Activated naive CD4-positive, alpha-beta T cell treated with anti-CD3 and anti-CD28 coated beads, Interleukin-2, amount 50 U/mL, for 72 hours (primary cell): Measurements from ENCODE around the gene DIAPH1. TPM values are rescaled to one million over a fixed set of nuclear protein-coding genes. Genes with fewer than 3 reads are reported as not detected.

ENCODE experiments used
- ATAC-seq, 2 donors: fragments of 150-1000 bp; cut with Tn5 transposase; 2 replicates each; pipeline ENCODE4 v1.10.0; 2021; ENCODE audit warnings: mild to moderate bottlenecking in 2 of 2, moderate library complexity in 2 of 2
- DNase-seq, 2 donors: peaks; one replicate each; pipeline ENCODE4 v3.0.0; 2021 to 2022; ENCODE audit warnings: low spot score in 2 of 2
- H3K27ac Mint-ChIP-seq, 2 donors: one replicate each; pipeline ENCODE4 v1.8.0; 2022; ENCODE audit warnings: mild to moderate bottlenecking in 2 of 2, mixed read lengths in 2 of 2
- H3K36me3 Mint-ChIP-seq, 2 donors: one replicate each; pipeline ENCODE4 v1.8.0; 2022; ENCODE audit warnings: mixed read lengths in 2 of 2
- H3K9me3 Mint-ChIP-seq, 2 donors: one replicate each; pipeline ENCODE4 v1.8.0; 2022; ENCODE audit warnings: mixed read lengths in 2 of 2
- total RNA-seq, 2 donors: library from RNA; stranded (reverse); gene quantifications; one replicate each; pipeline ENCODE4 v1.2.3, GENCODE V29; 2022

DIAPH1 gene
- total RNA-seq, 2 donors from 2014 or later: 184 to 216 TPM

DNA sequence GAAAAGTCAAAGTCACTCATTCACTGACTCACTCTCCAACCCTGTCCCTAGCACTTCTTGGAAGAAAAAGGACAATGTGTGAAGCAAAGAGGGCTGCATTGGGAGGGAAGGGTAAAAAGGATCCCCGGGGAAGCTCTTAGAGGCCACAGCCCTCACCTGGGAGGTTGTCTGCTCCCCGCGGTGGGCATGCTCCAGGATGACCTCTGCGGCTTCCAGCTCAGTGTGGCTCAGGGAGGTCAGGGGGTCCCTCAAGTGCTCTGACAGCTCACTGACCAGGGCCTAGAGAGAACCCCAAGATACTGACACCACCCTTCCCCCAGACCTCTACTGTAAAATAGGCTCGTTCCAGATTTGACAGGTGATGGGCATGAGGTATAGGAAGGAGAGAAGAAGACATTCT lies 28.4 kb upstream of the DIAPH1 start:
- H3K27ac Mint-ChIP-seq: no peak overlapping the region
- DNase-seq: no peak
- H3K9me3 Mint-ChIP-seq: no peaks in the 10 kb centered on the region
- H3K36me3 Mint-ChIP-seq: no peaks in the 10 kb centered on the region
- ATAC-seq: no peak

DNA sequence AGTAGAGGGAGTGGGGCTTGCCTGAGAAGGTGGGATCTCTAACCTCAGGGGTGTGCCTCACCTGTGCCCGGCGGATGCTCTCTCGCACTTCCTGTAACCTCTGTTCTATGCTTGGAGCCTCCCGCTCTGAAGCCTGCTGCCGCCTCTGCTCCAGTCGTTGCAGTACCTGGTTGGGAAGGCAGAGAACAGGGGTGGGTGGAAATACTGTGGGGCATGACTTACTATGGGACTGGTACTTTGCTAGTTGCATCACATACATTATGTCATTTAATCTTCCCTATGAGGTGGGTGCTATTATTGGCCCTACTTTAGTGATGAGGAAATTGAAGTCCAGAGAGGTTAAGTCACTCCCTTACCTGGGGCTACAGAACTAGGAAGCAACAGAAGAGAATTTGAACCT lies 27.2 kb upstream of the DIAPH1 start:
- H3K36me3 Mint-ChIP-seq: peaks cover 0 to 3% of the 10 kb centered on the region in 2 donors
- H3K9me3 Mint-ChIP-seq: no peaks in the 10 kb centered on the region
- ATAC-seq (no peak), DNase-seq (no peak)
- no peak overlapping the region for H3K27ac Mint-ChIP-seq

DNA sequence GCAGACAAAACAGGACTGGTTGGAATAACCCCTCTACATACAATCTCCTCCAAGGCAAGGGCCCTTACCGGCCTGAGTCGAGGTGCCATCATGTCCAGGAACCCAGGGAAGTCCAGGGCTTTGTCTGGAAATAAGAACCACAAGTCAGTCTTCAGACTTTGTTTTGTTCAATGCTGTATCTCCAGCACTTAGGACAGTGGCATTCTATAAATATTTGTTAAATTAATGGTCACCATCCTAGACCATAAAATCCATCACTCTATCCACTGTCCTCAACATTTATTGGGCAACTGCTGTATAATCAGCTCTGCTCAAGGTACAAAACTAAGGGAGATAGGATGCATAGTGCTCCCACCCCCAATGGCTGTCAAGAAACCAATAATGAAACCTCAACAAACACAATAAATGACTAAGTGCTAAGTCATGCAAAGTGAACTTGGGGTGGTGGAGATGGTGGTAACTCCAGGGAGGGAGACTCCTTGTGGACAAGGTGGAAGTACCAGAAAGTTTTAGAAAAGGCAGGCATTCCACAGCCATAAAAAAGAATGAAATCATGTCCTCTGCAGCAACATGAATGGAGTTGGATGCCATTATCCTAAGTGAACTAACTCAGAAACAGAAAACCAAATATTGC lies 23.0 kb upstream of the DIAPH1 start:
- ATAC-seq (peak in 1 of 2 donors; percentile 69), DNase-seq (no peak)
- no peaks in the 10 kb centered on the region for H3K9me3 Mint-ChIP-seq
- H3K36me3 Mint-ChIP-seq: peaks cover 7 to 16% of the 10 kb centered on the region in 2 donors
- peak overlapping the region; percentile 24 to 73 for H3K27ac Mint-ChIP-seq

DNA sequence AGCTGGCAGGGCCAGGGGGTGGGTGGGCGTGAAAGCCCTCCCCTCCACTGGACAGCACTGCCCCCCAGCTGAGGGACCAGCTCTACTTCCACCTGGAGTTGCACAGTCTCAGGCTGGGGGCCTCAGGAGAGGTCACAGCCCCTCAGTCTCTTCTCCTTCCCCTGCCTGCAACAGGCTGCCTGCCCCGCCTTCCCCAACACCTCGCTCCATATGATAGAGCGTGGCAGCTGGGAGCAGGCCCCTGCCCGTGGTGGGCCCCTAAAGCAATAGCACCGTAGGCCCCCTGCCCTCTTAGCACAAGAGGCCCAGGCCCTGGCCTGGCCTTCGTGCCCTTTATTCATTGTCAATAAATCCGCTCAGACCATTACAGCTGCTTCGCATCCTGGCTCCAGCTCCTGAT lies 21.9 kb upstream of the DIAPH1 start:
- ATAC-seq (no peak), DNase-seq (no peak)
- peaks cover 13 to 16% of the 10 kb centered on the region in 2 donors for H3K36me3 Mint-ChIP-seq
- H3K27ac Mint-ChIP-seq: peak overlapping the region; percentile 24 to 89
- H3K9me3 Mint-ChIP-seq: no peaks in the 10 kb centered on the region

DNA sequence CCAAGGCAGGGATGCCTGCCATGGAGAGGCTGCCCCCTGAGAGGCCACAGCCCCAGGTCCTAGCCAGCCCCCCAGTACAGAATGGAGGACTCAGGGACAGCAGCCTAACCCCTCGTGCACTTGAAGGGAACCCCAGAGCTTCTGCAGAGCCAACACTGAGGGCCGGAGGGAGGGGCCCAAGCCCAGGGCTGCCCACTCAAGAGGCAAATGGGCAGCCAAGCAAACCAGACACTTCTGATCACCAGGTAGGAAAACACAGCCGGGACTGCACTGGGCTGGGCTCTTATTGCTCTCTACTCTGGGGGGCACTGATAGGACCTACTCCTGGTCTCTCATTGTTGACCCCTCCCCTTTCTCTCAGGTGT lies 21.2 kb upstream of the DIAPH1 start:
- DNase-seq (no peak), ATAC-seq (no peak)
- H3K36me3 Mint-ChIP-seq: peaks cover 13 to 16% of the 10 kb centered on the region in 2 donors
- no peak overlapping the region for H3K27ac Mint-ChIP-seq
- H3K9me3 Mint-ChIP-seq: no peaks in the 10 kb centered on the region

DNA sequence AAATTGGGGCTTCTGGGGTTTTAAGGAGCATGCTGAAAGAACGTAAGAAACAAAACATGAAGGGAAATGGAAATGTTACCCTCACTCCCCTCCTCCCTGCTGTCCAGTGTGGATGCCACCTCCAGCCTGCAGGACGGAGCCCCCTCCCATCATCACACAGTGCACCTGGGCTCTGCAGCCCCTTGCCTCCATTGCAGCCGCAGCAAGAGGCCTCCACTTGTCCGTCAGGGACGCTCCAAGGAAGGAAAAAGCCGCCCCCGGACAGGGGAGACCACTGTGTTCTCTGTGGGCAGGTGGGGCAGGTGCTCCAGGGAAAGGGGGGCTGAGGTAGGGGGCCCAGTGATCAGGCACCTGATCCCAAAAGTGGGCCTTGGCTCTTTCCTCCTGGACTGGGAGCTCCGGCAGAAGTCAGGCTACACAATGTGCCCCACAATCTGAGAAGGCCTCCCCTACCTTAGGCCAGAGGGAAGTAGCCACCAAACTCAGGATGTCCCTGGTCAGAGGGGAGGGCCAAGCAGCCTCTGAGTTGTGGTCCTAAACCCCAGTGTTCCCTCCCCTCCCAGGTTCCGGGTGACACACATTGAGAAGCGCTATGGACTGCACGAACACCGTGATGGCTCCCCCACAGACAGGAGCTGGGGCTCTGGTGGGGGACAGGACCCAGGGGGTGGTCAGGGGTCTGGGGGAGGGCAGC lies 20.7 kb upstream of the DIAPH1 start:
- Mint-ChIP-seq H3K36me3 (peaks cover 13 to 16% of the 10 kb centered on the region in 2 donors), H3K27ac (no peak overlapping the region), H3K9me3 (no peaks in the 10 kb centered on the region)
- ATAC-seq (no peak), DNase-seq (no peak)

DNA sequence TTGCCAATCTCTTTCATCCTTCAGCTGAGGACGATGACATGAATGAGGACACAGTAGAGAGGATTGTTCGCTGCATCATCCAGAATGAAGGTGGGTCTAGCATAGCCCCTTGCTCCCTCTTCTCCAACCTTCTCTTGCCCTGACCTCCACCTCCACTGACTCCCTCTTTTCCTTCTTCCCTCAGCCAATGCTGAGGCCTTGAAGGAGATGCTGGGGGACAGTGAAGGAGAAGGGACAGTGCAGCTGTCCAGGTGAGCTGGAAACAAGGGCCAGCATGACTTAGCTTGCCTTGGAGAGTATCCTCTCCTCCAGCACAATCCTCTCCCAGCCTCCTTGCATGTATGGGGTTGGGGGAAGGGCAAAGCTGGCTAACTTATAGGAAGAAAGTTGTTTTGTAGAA lies 20.0 kb upstream of the DIAPH1 start:
- H3K27ac Mint-ChIP-seq: peak overlapping the region in 1 of 2 donors; percentile 80
- DNase-seq (no peak), ATAC-seq (no peak)
- no peaks in the 10 kb centered on the region for H3K9me3 Mint-ChIP-seq
- H3K36me3 Mint-ChIP-seq: peaks cover 16 to 19% of the 10 kb centered on the region in 2 donors

DNA sequence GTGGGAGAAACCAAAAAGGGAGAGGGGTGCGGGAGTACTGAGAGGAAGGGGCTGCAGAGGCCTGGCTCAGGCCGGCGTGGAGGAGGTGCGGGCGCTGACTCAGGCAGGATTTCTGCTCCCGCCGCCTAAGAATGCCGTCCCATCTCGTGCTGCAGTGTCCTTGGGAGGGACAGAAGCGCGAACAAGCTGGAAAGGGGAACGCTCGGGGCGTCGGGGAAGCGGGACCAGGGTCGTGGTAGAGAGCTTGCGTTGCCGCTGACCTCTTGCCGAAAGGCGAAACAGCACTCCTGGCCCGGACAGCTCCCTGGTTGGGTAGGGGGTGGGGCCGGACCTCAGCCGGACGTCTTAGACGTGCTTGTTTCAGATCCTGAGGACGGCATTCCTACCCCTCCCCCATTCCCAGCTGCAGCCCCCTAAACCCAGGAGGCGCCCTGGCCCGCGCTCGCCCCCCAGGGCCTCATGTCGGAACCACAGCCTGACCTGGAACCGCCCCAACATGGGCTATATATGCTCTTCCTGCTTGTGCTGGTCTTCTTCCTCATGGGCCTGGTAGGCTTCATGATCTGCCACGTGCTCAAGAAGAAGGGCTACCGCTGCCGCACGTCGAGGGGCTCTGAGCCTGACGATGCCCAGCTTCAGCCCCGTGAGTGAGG lies 19.1 kb upstream of the DIAPH1 start:
- H3K9me3 Mint-ChIP-seq: no peaks in the 10 kb centered on the region
- ATAC-seq: peak; percentile 19 to 34
- peak overlapping the region; percentile 80 to 93 for H3K27ac Mint-ChIP-seq
- H3K36me3 Mint-ChIP-seq: peaks cover 16 to 19% of the 10 kb centered on the region in 2 donors
- DNase-seq: peak in 1 of 2 donors; percentile 58

DNA sequence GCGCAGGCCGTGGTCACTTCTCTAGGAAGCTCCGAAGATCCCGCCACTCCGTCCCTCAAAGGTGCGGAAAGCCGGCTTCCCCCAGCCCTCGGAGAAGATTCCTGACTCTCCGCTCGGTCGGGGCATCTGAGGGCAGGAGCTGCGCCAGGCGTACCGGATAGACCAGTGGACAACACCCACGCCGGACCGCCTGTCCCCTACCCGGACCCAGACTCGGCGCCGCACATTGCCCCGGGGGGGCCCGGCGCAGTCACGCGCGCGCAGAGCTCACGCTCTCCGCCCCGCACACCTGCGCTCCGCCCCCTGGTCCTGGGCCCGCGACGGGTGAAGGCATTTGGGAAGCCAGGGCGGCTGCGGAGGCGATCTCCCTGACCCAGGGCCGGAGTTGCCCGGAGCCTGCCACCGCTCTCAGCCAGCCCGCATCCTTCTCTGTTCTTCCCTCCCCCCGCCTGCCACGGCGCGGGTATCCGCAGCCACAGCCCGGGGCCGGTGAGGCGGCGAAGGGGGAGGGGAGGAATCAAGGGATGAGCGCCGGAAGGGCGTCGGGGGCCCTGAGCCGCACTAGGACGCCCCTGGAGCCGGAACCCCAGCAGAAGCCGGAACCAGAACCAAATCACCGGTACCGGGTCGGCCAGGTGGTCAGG lies 18.4 kb upstream of the DIAPH1 start:
- peak; percentile 61 to 67 for DNase-seq
- Mint-ChIP-seq H3K9me3 (no peaks in the 10 kb centered on the region), H3K27ac (peak overlapping the region; percentile 80 to 93), H3K36me3 (peaks cover 16 to 19% of the 10 kb centered on the region in 2 donors)
- ATAC-seq: peak; percentile 60 to 62

DNA sequence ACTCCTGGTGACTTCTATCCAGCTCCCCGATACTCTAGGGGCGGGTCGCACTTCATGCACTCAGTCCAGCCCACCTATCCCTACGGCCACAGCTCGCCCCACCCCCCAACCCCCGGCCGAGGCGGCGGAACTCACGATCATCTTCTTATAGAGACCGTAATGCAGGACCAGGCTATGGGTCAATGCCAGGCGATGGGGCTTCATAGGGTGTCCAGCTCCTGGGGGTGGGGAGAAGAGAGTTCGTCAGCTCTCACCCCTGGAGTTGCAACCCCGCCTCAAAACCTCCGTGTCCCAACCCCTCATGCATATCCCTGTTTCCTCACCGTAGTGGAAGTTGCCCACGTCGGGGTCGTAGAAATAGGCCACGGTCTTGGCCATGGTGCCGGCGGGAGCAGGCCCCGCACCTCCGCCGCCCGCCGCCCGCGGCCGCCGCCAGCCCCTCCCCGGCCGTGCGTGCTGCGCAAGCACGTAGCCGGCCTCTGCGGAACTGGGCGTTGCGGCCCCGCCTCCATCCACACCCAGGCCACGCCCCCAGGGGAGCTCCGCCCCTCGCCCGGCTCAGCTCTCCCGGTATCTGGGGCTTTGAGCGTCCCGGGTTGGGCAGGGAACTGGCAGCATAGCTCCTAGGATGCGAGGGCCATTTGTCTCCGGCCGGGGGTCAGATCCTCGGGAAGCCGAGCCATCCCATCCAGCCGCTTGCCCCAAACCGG lies 17.8 kb upstream of the DIAPH1 start, which contains the start of the genes HDAC3 and RELL2:
Gene HDAC3, minus strand, starts transcription at position 437 of the 710 bp plus-strand sequence. Its CDS starts 59 bp downstream, at position 378.
Gene RELL2, plus strand, starts transcription at position 585 of the 710 bp plus-strand sequence. CDS start 1,229 bp downstream, outside the sequence.
- no peaks in the 10 kb centered on the region for H3K9me3 Mint-ChIP-seq
- peak; percentile 94 to 98 for DNase-seq
- peaks cover 16 to 19% of the 10 kb centered on the region in 2 donors for H3K36me3 Mint-ChIP-seq
- peak within 1 kb of the TSS; percentile 80 to 93 for H3K27ac Mint-ChIP-seq
- peak; percentile 88 to 93 for ATAC-seq

DNA sequence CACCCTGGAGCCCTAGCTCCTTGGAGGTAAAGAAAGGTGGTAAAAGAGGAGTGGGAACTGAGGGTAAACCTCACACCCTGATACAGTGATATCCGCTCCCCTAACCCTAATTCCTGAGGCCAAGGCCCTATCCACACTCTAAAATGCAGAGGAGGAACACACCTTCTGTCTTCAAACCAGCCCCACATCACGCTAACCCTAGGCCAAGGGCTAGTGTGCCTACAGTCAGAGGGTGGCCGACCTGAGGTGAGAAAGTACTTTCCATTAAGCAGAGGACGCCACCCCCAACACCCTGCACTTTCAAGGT lies 17.3 kb upstream of the DIAPH1 start:
- peaks cover 13 to 19% of the 10 kb centered on the region in 2 donors for H3K36me3 Mint-ChIP-seq

DNA sequence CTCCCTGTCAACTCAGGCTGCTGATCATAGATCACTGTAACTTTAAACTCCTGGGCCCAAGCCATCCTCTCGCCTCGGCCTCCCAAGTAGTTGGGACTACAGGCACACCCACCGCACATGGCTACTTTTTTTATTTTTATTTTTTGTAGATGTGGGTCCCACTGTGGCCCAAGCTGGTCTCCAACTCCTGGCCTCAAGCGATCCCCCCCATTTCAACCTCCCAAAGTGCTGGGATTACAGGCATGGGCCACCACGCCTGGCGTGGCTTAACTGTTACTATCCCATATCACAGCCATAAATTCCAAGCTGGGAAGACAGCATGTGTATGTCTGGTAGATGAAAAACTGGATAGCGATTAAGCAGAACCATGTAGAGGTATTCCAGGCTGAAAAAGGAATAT lies 16.8 kb upstream of the DIAPH1 start:
- ATAC-seq (no peak), DNase-seq (no peak)
- Mint-ChIP-seq H3K27ac (peak overlapping the region; percentile 80 to 87), H3K36me3 (peaks cover 9 to 19% of the 10 kb centered on the region in 2 donors), H3K9me3 (no peaks in the 10 kb centered on the region)

More for the DNA sequence above, 17.3 kb upstream of the DIAPH1 start:
- peak overlapping the region; percentile 80 to 87 for H3K27ac Mint-ChIP-seq
- H3K9me3 Mint-ChIP-seq: no peaks in the 10 kb centered on the region
- DNase-seq (no peak), ATAC-seq (no peak)

DNA sequence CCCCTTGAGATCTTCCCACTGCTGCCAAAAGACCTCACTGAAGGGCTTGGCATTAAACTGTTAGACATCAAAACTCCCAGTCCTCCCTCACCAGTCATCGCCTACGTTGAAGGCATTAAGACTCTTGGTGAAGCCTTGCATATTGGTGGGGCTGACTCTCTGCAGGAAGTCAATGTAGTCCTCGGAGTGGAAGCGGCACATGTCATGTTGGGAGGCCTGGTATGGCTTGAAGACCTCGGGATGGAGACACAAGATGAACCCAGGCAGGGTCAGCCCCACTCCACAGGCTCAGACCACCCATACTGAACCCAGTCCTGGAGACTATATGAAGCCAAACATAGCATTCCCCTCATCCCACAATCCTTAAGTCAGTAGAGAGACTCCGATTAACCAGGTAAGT lies 15.9 kb upstream of the DIAPH1 start:
- ATAC-seq (no peak), DNase-seq (no peak)
- Mint-ChIP-seq H3K36me3 (peaks cover 7 to 19% of the 10 kb centered on the region in 2 donors), H3K27ac (peak overlapping the region in 1 of 2 donors; percentile 14), H3K9me3 (no peaks in the 10 kb centered on the region)

DNA sequence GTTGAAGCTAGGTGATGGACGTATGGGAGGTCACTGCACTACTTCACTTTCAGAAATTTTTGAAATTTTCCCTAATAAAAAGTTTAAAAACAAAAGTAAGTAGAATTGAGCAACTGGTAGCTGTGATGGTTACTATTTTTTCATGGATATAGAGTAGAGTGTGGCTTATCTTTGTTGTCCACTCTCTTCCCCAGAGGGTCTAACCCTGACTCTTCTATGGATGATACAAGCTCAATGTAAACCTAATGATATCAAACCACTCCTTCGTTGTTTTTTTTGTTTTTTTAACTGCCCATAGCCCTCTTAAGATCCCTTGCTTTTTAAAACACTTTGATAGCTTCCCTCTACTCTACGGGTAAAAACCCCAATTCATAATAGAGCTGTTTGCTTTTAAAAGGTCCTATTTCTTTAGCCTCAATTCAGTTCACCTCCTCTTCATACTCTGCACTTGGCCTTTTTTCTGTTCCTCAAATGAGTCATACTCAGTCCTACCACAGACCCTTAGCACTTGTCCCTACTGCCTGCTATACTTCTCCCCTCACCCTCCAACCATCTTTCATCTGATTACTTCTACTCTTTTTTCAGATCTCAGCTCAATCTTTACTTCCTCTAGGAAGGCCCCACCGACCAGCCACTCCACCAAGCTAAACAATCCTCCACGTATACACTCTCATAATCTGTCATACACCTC lies 15.2 kb upstream of the DIAPH1 start:
- DNase-seq: no peak
- Mint-ChIP-seq H3K27ac (peak overlapping the region in 1 of 2 donors; percentile 11), H3K9me3 (no peaks in the 10 kb centered on the region), H3K36me3 (peaks cover 7 to 19% of the 10 kb centered on the region in 2 donors)
- no peak for ATAC-seq

DNA sequence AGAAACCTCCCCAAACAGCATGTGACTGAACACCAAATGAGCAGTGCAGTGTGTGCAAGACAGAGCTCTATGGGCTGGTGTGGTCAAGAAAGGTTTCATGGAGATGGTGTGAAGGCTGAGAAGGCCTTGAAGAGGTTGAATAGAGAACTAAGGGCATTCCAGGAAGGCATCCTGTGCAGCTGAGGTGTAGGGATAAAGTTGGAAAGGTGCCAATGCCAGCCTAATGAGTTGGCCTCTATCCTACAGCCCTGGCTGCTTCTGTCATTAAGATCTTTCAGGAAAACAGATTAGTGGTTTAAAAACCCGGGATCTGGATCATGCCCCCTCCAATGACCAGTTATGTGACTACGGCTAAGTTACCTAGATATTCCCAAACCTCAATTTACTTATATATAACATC lies 13.8 kb upstream of the DIAPH1 start:
- Mint-ChIP-seq H3K27ac (no peak overlapping the region), H3K36me3 (peaks cover 0 to 12% of the 10 kb centered on the region in 2 donors), H3K9me3 (no peaks in the 10 kb centered on the region)
- DNase-seq: no peak
- no peak for ATAC-seq
